GM19324 (cell line): ENCODE data around the gene ANKMY2.
"Not testable (repeated sequence)": the region's sequence is repeated elsewhere in the genome, so short reads cannot be mapped to it uniquely, and the experiment has no call there.

Source experiments
- ATAC-seq: cut with Tn5 transposase; IDR thresholded peaks from one replicate; pipeline ENCODE4 v1.9.1; 2021; ENCODE audit warnings: mild to moderate bottlenecking, moderate library complexity; ENCODE audit not compliant: unreplicated experiment, low FRiP score

The ANKMY2 gene

GRCh38 chr7:16645593-16646471 lies at the start of gene ANKMY2, which contains the start of gene BZW2:
Gene ANKMY2, minus strand, starts transcription at chr7:16645754. Its CDS starts 181 bp downstream, at chr7:16645573.
Gene BZW2, plus strand, starts transcription at chr7:16646181. Its CDS starts 19,263 bp downstream, at chr7:16665444.
- peak; percentile 99 for ATAC-seq

GRCh38 chr7:16694806-16695205 lies 49.3 kb upstream of the ANKMY2 start:
- no peak for ATAC-seq

GRCh38 chr7:16693601-16694318 lies 48.2 kb upstream of the ANKMY2 start:
- ATAC-seq: no peak

GRCh38 chr7:16691241-16691640 lies 45.7 kb upstream of the ANKMY2 start:
- no peak for ATAC-seq

GRCh38 chr7:16688249-16688648 lies 42.7 kb upstream of the ANKMY2 start:
- no peak for ATAC-seq

GRCh38 chr7:16685535-16685934 lies 40.0 kb upstream of the ANKMY2 start:
- no peak for ATAC-seq

GRCh38 chr7:16684935-16685334 lies 39.4 kb upstream of the ANKMY2 start:
- no peak for ATAC-seq

- ATAC-seq: not testable (repeated sequence)
Observed at GRCh38 chr7:16678645-16679566, 33.4 kb upstream of the ANKMY2 start.

- ATAC-seq: no peak
Observed at GRCh38 chr7:16677978-16678494, 32.5 kb upstream of the ANKMY2 start.

GRCh38 chr7:16675277-16675676 lies 29.7 kb upstream of the ANKMY2 start:
- no peak for ATAC-seq

GRCh38 chr7:16671811-16672210 lies 26.3 kb upstream of the ANKMY2 start:
- ATAC-seq: no peak

- ATAC-seq: no peak
Observed at GRCh38 chr7:16670731-16671344, 25.3 kb upstream of the ANKMY2 start.

- no peak for ATAC-seq
Observed at GRCh38 chr7:16670021-16670420, 24.5 kb upstream of the ANKMY2 start.

- no peak for ATAC-seq
Observed at GRCh38 chr7:16669581-16669980, 24.0 kb upstream of the ANKMY2 start.

GRCh38 chr7:16668978-16669377 lies 23.4 kb upstream of the ANKMY2 start:
- ATAC-seq: no peak

GRCh38 chr7:16668049-16668858 lies 22.7 kb upstream of the ANKMY2 start:
- ATAC-seq: no peak

- no peak for ATAC-seq
Observed at GRCh38 chr7:16667355-16667754, 21.8 kb upstream of the ANKMY2 start.

GRCh38 chr7:16661924-16662323 lies 16.4 kb upstream of the ANKMY2 start:
- no peak for ATAC-seq
